ENCODE results near the gene DNAH14. TPM values are rescaled to one million over a fixed set of nuclear protein-coding genes. Genes with fewer than 3 reads are reported as not detected.

DNAH14 gene
- total and polyA plus RNA-seq, 2 experiments from 2014 or later, result 14.7 to 46.1 TPM

GRCh38 chr1:225415967-225416745, 486.7 kb downstream of the DNAH14 start:
- 90% methylated on average over 11 of the region's 11 CpGs for WGBS (ENCODE audit: low lambda C conversion rate, missing lambda C conversion rate)
- Histone ChIP-seq H3K4me2 (no peak overlapping the region), H3K4me3 (no peak overlapping the region), H3K36me3 (replicated peaks; ENCODE audit: insufficient read depth, low read depth) (no peaks in the 10 kb centered on the region), H3K9me2 (replicated peaks; ENCODE audit: insufficient read depth) (no peaks in the 10 kb centered on the region), H2AFZ (no peak overlapping the region), H3K4me1 (ENCODE audit: insufficient read depth) (peaks cover 17% of the 10 kb centered on the region), H4K20me1 (ENCODE audit: insufficient read depth, poor library complexity, severe bottlenecking) (no peaks in the 10 kb centered on the region), H3K27me3 (no peaks in the 10 kb centered on the region), H3K9me3 (ENCODE audit: low read depth) (no peaks in the 10 kb centered on the region), H3K27ac (no peak overlapping the region), H3K79me2 (peaks cover 77% of the 10 kb centered on the region)
- TF ChIP-seq CTCF (IDR thresholded peaks at IDR 0.05; ENCODE audit: poor library complexity) (no peak), EZH2phosphoT487 (IDR thresholded peaks at IDR 0.05; ENCODE audit: low read depth, severe bottlenecking, unreplicated experiment) (no peak), EZH2 (IDR thresholded peaks at IDR 0.05; ENCODE audit: borderline replicate concordance) (no peak)
- DNase-seq (ENCODE audit: low spot score), result no peak

DNA sequence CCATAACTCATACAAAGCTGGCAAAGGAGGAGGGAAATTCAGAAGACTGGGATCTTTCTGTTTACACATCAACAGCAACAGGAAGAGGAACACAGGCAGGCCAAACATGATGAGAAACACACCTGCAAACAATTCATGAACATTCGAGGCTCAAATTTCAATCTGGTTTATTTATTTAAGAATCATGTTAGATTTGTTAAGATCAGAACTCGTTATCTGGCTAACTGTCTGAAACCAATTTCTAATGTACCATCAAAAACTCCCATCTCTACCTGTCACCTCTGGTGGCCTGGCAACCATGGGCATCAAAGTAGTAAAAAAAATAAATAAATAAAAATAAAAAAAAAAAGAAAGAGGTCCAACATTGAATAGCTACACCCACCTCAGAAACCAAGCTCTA, 488.6 kb downstream of the DNAH14 start:
- Histone ChIP-seq H4K20me1 (ENCODE audit: insufficient read depth, poor library complexity, severe bottlenecking) (peaks cover 4% of the 10 kb centered on the region), H3K4me3 (no peak overlapping the region), H3K36me3 (replicated peaks; ENCODE audit: insufficient read depth, low read depth) (no peaks in the 10 kb centered on the region), H3K79me2 (peaks cover 88% of the 10 kb centered on the region), H3K27me3 (no peaks in the 10 kb centered on the region), H3K9me3 (ENCODE audit: low read depth) (no peaks in the 10 kb centered on the region), H3K4me2 (no peak overlapping the region), H2AFZ (no peak overlapping the region), H3K4me1 (ENCODE audit: insufficient read depth) (peaks cover 27% of the 10 kb centered on the region), H3K27ac (peak overlapping the region; percentile 14), H3K9me2 (replicated peaks; ENCODE audit: insufficient read depth) (no peaks in the 10 kb centered on the region)
- 55% methylated on average over 2 of the region's 2 CpGs for WGBS (ENCODE audit: low lambda C conversion rate, missing lambda C conversion rate)
- DNase-seq (ENCODE audit: low spot score), result no peak
- TF ChIP-seq EZH2phosphoT487 (IDR thresholded peaks at IDR 0.05; ENCODE audit: low read depth, severe bottlenecking, unreplicated experiment) (no peak), CTCF (IDR thresholded peaks at IDR 0.05; ENCODE audit: poor library complexity) (no peak), EZH2 (IDR thresholded peaks at IDR 0.05; ENCODE audit: borderline replicate concordance) (no peak)

DNA sequence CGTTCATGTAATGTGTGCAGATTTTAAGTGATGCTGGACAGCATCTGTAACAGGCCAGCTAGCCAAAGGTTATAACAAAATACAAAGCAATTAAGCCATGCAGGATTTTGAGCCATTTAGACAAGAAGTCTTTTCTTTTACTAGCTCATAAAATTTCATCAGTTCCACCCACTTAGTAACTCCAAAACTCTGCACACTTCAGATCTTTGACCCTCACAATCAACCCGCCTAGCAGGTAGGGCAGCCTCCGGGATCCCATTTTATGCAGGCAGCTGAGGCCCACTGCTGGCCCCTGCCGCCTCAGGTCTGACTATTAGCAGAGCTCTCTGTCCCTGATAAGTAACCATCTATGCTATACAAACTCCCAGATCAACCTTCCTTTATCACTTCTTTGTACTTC, 489.1 kb downstream of the DNAH14 start:
- Histone ChIP-seq H2AFZ (no peak overlapping the region), H3K79me2 (peaks cover 92% of the 10 kb centered on the region), H3K4me3 (no peak overlapping the region), H3K4me2 (no peak overlapping the region), H3K36me3 (replicated peaks; ENCODE audit: insufficient read depth, low read depth) (no peaks in the 10 kb centered on the region), H3K27ac (peak overlapping the region; percentile 30), H3K27me3 (no peaks in the 10 kb centered on the region), H3K9me3 (ENCODE audit: low read depth) (no peaks in the 10 kb centered on the region), H4K20me1 (ENCODE audit: insufficient read depth, poor library complexity, severe bottlenecking) (peaks cover 8% of the 10 kb centered on the region), H3K9me2 (replicated peaks; ENCODE audit: insufficient read depth) (no peaks in the 10 kb centered on the region), H3K4me1 (ENCODE audit: insufficient read depth) (peaks cover 32% of the 10 kb centered on the region)
- WGBS (ENCODE audit: low lambda C conversion rate, missing lambda C conversion rate), result 44% methylated on average over 4 of the region's 4 CpGs
- TF ChIP-seq CTCF (IDR thresholded peaks at IDR 0.05; ENCODE audit: poor library complexity) (no peak), EZH2 (IDR thresholded peaks at IDR 0.05; ENCODE audit: borderline replicate concordance) (no peak), EZH2phosphoT487 (IDR thresholded peaks at IDR 0.05; ENCODE audit: low read depth, severe bottlenecking, unreplicated experiment) (no peak)
- peak; percentile 52 for DNase-seq (ENCODE audit: low spot score)
